GM19193 (cell line): Measurements from ENCODE around the gene EIF4G3.

ENCODE experiments used
- POLR2A ChIP-seq: IDR thresholded peaks from 4 replicates; pipeline ENCODE4 v1.6.1; 2011; ENCODE audit not compliant: insufficient read depth, insufficient read length; ENCODE audit errors: extremely low read depth

EIF4G3 gene

DNA sequence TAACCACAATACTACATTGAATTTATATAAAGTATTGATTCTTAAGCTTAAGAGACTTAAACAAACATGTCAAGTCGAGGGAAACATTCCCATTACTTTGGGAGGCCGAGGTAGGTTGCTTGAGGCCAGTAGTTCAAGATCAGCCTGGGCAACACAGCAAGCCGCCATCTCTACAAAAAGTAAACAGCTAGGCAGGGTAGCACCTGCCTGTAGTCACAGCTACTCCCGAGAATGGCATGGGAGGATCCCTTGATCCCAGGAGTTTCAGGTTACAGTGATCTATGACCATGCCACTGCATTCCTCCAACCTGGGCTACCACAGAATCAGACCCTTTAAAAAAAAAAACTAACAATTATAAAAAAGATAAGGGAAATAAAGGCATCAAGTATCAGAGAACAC lies 50.4 kb downstream of the EIF4G3 start:
- no peak for TF ChIP-seq POLR2A

- no peak for TF ChIP-seq POLR2A
These were observed 51.9 kb downstream of the EIF4G3 start for GRCh38 chr1:21124846-21125245.

DNA sequence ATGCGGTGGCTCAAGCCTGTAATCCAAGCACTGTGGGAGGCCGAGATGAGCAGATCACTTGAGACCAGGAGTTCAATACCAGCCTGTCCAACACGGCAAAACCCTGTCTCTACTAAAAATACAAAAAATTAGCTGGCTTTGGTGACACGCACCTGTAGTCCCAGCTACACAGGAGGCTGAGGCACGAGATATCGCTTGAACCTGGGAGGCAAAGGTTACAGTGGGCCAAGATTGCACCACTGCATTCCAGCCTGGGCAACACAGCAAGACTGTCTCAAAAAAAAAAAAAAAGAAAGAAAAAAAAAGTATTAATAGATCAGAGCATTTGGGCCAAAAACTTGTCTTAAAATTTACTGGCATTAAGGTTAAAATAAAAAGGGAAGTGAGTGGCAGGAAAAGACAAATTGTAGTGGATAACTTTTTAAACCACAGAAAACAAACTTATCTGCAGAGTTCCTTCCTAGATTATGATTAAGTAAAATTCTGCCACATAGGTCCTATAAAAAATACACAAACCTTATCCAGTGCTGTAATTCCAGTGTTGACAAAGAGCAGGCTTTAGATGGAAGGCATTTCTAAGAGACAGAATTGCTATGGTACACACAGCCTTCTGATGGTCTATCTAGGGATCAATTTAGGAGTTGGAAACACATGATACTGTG lies 53.3 kb downstream of the EIF4G3 start:
- no peak for TF ChIP-seq POLR2A

DNA sequence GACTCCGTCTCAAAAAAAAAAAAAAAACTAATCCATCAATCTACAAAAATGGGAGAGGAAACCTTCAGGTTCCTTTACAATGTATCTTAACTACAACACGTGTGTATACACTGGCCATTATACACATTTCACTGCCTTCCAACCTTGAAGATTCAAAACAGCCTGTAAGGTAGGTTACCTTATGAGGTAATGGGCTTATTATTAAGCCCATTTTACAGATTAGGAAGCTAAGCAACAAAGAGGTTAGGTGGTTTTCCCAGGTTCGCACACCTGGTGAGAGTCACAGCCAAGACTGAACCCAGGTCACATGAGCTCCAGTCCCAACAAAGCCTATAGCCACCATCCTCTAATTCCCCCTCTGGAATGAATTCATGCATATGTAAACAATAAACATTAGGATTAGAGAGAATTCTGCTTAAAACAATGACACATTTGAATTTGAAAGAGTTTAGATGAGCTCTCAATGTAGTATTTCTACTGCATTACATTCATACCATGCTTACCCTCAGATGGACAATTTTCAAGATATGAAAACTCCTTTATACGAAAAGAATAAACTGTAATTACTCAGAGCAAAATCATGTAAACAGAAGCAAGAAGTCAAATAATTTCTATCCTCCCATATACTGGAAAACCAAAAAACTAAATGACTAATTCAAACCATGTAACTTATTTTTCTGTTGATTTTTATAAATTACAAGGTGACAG lies 54.8 kb downstream of the EIF4G3 start:
- TF ChIP-seq POLR2A: no peak

GRCh38 chr1:21118167-21118566 lies 58.5 kb downstream of the EIF4G3 start:
- TF ChIP-seq POLR2A: no peak

DNA sequence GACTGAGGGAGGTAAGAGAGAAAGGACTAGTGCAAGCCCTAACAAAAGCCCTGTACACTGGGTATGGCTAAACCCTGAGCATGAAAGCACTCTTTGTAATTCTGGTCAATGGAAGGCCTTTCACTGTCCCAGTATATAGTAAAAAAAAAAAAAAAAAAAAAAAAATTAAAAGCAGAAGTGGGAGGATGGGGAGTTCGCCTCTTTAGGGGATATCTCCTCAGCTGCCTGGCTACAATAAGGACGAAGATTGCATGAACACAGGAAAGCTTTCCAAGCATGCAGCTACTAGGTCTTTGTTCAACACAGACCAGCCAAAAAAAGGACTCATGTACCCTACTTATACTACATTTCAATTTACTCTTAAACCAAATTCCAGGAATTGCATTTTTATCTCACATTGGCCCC lies 59.1 kb downstream of the EIF4G3 start:
- TF ChIP-seq POLR2A: no peak

GRCh38 chr1:21117159-21117558 lies 59.5 kb downstream of the EIF4G3 start:
- TF ChIP-seq POLR2A: no peak

GRCh38 chr1:21115098-21115760 lies 61.5 kb downstream of the EIF4G3 start:
- no peak for TF ChIP-seq POLR2A

- TF ChIP-seq POLR2A: no peak
These were observed 62.3 kb downstream of the EIF4G3 start for GRCh38 chr1:21114431-21114830.

DNA sequence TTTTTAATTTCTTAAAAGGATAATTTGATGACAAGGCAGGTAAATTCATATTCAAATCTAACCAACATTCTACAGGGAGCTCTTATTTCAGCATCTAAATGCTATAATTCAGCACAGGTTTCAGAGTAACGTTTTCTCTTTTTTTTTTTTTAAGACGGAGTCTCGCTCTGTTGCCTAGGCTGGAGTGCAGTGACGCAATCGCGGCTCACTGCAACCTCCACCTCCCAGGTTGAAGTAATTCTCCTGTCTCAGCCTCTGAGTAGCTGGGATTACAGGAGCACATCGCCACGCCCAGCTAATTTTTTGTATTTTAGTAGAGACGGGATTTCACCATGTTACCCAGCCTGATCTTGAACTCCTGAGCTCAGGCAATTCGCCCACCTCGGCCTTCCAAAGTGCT lies 66.5 kb downstream of the EIF4G3 start:
- no peak for TF ChIP-seq POLR2A

DNA sequence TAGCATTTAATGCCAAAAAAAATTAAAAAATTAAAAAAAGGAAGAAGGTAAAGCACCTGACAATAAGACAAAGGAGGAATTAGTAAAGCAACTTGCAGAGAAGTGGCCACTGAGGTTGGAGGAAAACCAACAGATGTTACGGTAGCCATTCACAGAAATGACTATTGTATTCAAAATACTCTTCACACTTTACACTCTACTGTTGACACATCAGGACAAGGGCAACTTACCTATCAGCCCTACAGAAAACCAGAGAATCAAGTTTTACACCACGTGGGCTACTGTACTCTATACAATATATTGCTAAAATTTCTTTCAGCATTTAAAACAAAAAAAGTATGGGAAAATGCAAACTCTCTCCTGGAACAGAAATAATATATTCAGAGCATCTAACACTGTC lies 70.0 kb downstream of the EIF4G3 start:
- no peak for TF ChIP-seq POLR2A

- no peak for TF ChIP-seq POLR2A
These were observed 70.5 kb downstream of the EIF4G3 start for GRCh38 chr1:21106238-21106637.

- TF ChIP-seq POLR2A: no peak
These were observed 70.9 kb downstream of the EIF4G3 start for GRCh38 chr1:21105807-21106206.

DNA sequence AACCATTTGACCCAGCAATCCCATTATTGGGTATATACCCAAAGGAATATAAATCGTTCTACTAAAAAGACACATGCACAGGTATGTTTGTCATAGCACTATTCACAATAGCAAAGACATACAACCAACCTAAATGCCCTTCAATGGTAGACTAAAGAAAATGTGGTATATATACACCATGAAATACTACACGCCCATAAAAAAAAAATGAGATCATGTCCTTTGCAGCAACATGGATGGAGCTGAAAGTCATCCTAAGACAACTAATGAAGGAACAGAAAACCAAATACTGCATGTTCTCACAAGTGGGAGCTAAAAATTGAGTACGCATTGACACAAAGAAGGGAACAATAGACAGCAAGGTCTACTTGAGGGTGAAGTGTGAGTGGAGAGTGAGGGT lies 72.0 kb downstream of the EIF4G3 start:
- no peak for TF ChIP-seq POLR2A

DNA sequence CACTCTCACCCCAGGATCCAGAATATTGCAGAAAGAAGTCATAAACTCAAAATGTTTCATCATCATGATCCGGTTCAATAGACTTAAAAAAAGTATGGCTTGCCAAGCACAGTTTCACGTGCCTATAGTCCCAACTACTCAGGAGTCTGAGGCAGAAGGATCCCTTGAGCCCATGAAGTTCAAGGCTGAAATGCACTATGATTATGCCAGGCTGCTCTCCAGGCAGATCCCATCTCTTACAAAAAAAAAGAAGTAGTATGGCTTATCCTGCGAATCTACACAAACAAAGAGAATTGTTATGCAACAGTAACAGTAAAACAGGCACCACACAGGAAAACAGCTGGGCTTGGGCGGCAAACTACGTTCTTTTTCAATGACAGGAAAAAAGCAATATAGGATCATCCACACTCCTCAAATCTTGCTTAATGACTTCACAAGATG lies 76.2 kb downstream of the EIF4G3 start:
- TF ChIP-seq POLR2A: no peak

GRCh38 chr1:21099869-21100131 lies 76.9 kb downstream of the EIF4G3 start:
- no peak for TF ChIP-seq POLR2A
